EH (cell line): ENCODE measurements around the gene NKX3-2.
A peak's percentile ranks its signal among the peaks of the same experiment; 100 is the strongest.

ENCODE experiments used
- DNase-seq: peaks from one replicate; pipeline ENCODE4 v3.0.0-alpha.2; 2015; ENCODE audit warnings: low read depth

Gene NKX3-2

GRCh38 chr4:13531625-13531998 is 12.7 kb downstream of the NKX3-2 start:
- DNase-seq, result no peak

- DNase-seq, result no peak
Measured at GRCh38 chr4:13530823-13531624, 13.3 kb downstream of the NKX3-2 start.

GRCh38 chr4:13529128-13529919 is 15.0 kb downstream of the NKX3-2 start:
- DNase-seq, result no peak

GRCh38 chr4:13528821-13529127 is 15.5 kb downstream of the NKX3-2 start:
- no peak for DNase-seq

- DNase-seq, result no peak
Measured at GRCh38 chr4:13527981-13528820, 16.1 kb downstream of the NKX3-2 start.

GRCh38 chr4:13527192-13527980 is 16.9 kb downstream of the NKX3-2 start:
- DNase-seq, result no peak

GRCh38 chr4:13526658-13527057 is 17.6 kb downstream of the NKX3-2 start:
- no peak for DNase-seq

- DNase-seq, result no peak
Measured at GRCh38 chr4:13525606-13526281, 18.6 kb downstream of the NKX3-2 start.

GRCh38 chr4:13524504-13525243 is 19.6 kb downstream of the NKX3-2 start:
- DNase-seq, result peak; percentile 54

GRCh38 chr4:13523591-13524503 is 20.5 kb downstream of the NKX3-2 start:
- DNase-seq, result no peak

GRCh38 chr4:13523105-13523477 is 21.2 kb downstream of the NKX3-2 start:
- no peak for DNase-seq

GRCh38 chr4:13522282-13523104 is 21.8 kb downstream of the NKX3-2 start:
- no peak for DNase-seq

- no peak for DNase-seq
Measured at GRCh38 chr4:13521047-13521446, 23.3 kb downstream of the NKX3-2 start.

GRCh38 chr4:13516315-13516860 is 27.9 kb downstream of the NKX3-2 start:
- DNase-seq, result no peak

- DNase-seq, result no peak
Measured at GRCh38 chr4:13515268-13515667, 29.0 kb downstream of the NKX3-2 start.

- DNase-seq, result no peak
Measured at GRCh38 chr4:13514722-13515121, 29.6 kb downstream of the NKX3-2 start.

GRCh38 chr4:13511101-13511500 is 33.2 kb downstream of the NKX3-2 start:
- DNase-seq, result no peak

- no peak for DNase-seq
Measured at GRCh38 chr4:13509442-13509841, 34.9 kb downstream of the NKX3-2 start.
